NOMO-1 (cell line): ENCODE data around the gene TRABD2A.

Experiments
- DNase-seq, 2 experiments: peaks; one replicate each; lab custom pipeline; 2025; ENCODE audit not compliant: unreplicated experiment in 2 of 2; lab: John Stamatoyannopoulos, UW

TRABD2A gene

DNA sequence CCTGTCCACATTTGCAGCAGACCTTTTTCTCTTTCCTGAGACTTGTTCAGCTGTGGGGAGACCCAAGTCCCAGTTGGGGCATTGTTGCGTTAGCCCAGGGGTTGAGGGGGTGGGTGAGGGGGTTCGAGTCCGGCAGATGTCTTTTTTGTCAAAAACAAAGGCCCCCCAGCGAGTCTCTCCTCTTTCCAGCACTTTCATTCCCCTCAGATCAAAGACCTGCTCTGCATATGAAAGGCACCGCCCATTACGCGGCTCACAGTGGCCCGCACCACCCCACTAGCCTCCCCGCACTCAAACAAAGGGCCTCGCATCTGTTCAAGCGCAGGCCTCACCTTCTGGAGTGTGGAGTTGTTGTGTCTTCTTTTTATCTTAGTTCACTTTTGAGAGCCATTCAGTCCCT lies 25.2 kb downstream of the TRABD2A start:
- no peak for DNase-seq

GRCh38 chr2:84854850-84855249 lies 26.0 kb downstream of the TRABD2A start:
- DNase-seq = no peak

DNA sequence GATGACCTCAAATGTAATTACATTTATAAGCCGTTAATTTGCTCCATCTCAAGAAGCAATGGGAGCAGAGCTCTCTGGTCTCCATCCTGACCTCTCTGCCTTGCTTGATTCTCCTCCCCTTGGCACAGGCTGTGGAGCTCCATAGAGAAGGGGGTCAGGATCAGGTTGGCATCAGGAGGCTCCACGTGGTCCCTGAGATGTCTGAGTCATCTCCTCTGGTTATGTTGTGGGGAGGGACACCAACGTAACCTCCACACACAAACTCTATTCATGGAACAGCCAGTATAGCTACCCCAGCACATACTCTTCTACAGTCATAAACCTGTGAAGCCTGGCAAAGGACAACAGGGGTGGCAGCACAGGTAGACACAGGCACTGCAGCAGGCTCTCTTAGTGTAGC lies 29.0 kb downstream of the TRABD2A start:
- no peak for DNase-seq

- no peak for DNase-seq
These were observed 30.4 kb downstream of the TRABD2A start for GRCh38 chr2:84850471-84850870.

DNA sequence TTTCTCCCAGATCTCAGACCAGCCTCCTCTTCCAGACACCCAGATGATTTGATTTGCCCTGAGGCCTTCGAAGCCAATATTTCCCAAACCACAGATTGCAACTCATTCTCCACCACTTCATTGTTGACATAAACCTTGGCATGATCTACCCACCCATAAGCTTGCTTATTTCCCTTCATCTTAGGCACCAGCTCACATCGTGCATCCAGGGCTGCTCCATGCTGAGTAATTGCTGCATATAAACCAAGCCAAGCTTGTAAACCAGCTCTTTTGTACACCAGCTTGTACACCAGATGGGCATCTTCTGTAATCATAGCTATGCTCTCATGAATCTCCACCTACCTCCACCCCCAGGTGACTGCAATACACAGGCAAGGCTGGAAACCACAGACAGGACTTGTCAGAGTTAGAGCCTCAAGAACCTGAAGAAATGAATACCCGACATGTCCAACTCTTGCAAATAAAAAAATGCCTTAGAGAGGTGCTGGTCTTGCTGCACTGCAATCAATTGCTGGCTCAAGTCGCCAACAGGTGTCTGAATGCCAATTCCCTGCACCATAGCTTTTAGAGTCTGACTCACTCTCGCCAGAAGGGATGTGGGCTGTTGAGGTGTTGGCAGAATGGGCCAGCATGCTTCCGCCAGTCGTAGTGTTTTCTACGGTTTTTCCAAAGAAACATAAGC lies 31.5 kb downstream of the TRABD2A start:
- no peak for DNase-seq

- no peak for DNase-seq
These were observed 33.4 kb downstream of the TRABD2A start for GRCh38 chr2:84847326-84848050.

DNA sequence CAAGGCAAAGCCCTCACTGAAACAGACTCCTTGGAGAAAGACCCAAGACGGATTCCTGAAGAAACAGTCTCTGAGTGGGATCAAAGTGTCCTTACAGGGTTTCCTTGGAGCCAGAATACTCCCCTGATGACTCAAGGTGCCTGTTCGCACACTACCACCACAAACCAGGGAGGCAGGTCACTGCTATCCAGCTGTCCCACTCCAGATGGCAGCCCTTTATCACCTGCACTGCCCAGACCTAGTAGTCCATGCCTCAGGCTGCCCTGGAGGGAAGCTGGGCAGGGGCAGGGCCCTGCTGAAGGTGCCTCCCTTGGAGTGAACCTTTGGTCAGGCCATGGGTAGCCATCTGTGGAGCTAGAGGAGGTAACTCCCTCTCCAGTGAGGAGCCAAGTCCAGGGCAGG lies 34.1 kb downstream of the TRABD2A start:
- no peak for DNase-seq

- peak in 1 of 2 experiments; percentile 56 for DNase-seq
These were observed 34.7 kb downstream of the TRABD2A start for GRCh38 chr2:84846041-84846663.

DNA sequence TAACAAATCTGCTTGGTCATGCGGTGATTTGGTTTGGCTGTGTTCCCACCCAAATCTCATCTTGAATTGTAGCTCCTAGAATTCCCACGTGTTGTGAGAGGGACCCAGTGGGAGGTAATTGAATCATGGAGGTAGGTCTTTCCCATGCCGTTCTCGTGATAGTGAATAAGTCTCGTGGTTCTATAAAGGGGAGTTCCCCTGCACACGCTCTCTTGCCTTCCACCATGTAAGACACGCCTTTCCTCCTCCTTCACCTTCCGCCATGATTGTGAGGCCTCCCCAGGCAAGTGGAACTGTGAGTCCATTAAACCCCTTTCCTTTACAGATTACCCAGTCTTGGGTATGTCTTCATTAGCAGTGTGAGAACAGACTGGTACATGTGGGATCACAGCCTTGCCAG lies 36.7 kb downstream of the TRABD2A start:
- no peak for DNase-seq

DNA sequence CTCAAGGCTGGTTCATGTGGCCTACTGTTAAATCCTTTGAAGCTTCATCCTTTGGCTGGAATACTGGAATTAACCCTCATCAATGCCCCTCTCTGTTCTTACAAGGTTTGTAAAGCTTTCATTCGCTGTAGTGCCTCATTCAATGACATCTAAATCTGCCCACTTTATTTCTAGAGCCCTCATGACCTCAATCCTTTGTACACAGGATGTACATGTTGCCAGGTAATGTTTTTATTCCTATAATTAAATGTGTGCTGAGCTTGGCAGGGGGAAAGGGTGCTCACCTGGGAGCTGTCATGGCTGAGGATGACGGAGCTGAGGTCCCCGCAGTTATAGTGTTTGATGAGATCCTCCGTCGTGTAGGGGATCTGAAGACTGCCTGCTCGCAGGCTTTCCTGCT lies 39.3 kb downstream of the TRABD2A start:
- no peak for DNase-seq

GRCh38 chr2:84840306-84840705 lies 40.6 kb downstream of the TRABD2A start:
- DNase-seq = no peak

- no peak for DNase-seq
These were observed 41.0 kb downstream of the TRABD2A start for GRCh38 chr2:84839851-84840250.

GRCh38 chr2:84838434-84839145 lies 42.3 kb downstream of the TRABD2A start:
- DNase-seq = no peak

DNA sequence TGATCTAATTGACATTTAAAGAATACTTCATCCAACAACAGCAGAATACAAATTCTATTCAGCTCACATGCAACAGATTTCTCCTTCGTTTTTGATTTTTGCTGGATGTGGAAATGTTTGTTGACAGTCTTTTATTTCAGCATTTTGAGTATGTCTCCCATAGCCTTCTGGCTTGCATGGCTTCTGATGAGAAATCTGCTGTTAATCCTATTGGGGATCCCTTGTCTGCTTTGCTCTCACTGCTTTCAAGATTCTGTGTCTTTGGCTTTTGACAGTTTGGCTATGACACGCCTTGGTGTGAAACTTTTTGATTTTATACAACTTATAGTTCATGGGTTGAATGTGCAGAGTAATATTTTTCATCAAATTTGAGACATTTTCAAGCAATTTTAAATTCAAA lies 44.7 kb downstream of the TRABD2A start:
- no peak for DNase-seq

DNA sequence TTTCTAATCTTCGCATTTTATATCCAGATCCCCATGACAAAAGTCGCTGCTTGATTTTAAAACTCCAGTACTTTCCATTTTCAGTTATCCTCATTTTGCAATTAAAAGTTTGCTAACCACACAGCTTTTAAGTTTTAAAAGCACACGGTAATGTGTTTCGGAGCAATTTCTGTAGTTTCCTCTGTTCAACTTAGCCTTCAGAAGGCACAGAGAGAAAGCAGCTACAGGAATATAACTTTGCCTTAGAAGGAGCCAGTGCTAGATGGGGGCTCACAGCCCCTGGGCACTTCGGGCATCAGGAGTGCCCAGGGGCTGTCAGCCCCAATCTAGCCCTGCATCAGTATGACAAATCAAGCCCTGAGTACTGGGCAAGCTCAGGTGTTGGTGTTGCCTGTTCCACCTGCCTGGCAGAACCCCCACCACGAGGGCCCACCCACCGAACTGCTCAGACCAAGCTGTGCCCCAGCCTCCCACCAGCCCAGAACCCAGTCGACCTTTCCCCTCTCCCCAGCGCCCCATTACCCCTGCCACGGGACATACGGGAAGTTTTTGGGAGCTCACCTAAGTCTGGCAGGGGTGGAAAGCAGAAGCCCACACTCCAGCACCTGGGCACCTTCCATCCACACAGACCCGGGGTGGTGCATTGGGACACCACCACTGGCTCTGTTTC lies 47.3 kb downstream of the TRABD2A start:
- DNase-seq = no peak

DNA sequence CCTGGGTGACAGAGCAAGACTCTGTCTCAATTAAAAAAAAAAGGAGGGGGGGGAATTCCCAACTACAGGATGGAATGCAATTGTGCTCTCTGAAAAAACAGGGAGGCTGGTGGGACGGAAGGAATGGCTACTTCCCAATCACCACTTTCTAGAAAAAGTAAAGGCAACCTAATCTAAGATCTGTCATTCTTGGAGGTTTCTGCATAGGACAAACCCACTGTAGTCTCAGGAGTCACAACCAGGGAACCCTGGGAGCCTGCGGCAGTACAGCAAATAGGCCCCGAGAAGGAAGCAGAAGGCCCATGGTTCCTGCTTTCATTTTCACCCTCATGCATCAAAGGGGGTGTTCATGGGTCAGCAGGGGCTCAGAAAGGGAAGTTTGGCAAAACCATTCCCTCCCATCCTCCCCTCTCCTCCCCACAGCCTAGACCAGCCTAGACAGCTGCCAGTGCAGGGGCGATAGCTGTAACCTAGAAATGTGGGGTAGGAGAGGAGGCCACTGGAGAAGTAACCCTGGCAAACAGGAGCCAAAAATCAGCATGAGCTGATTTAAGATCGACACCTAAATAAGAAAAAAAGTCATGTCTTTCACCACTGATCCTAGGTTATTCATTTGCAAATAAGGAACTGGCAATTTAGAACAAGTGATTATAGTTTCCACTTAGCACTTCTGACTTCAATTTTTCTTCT lies 48.0 kb downstream of the TRABD2A start:
- DNase-seq = peak; percentile 88 to 90

GRCh38 chr2:84830758-84831500 lies 50.0 kb downstream of the TRABD2A start:
- DNase-seq = no peak

- peak; percentile 84 to 88 for DNase-seq
These were observed 50.8 kb downstream of the TRABD2A start for GRCh38 chr2:84830095-84830494.

- DNase-seq = no peak
These were observed 51.2 kb downstream of the TRABD2A start for GRCh38 chr2:84829693-84830092.
